Measurements from ENCODE around the gene XRCC1. TPM values are rescaled to one million over a fixed set of nuclear protein-coding genes. Genes with fewer than 3 reads are reported as not detected.

XRCC1 gene
- total RNA-seq, 6 experiments from 2014 or later = 5.5 to 8.4 (median 7.5) TPM

DNA sequence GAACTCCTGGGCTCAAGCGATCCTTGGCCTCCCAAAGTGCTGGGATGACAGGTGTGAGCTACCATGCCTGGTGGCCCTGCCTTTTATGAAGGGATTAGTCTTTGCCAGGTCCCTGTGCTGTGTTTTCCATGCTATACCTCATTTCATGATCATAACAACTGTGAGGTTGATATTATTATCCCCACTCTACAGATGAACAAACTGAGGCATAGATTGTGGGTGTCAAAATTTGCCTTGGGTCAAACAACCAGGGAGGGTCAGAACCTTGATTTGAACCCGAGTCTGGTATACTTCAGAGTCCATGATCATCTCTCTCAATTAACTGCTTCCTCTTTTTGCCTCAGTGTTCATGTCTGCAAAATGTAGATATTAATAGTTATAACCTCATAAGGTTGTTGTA lies 7.2 kb upstream of the XRCC1 start:
- intact Hi-C loops (cut with DNase I) = no loop called here
- Histone ChIP-seq H3K27me3 (no peaks in the 10 kb centered on the region), H3K27ac (no peak overlapping the region), H3K4me1 (peaks cover 0 to 12% (median 4%) of the 10 kb centered on the region in 4 donors), H3K9me3 (no peaks in the 10 kb centered on the region), H3K36me3 (no peaks in the 10 kb centered on the region), H3K4me3 (no peak overlapping the region)
- ATAC-seq (no peak), DNase-seq (no peak)
- no peak for TF ChIP-seq POLR2A (IDR thresholded peaks at IDR 0.05)
- TF ChIP-seq, protein P1, sequence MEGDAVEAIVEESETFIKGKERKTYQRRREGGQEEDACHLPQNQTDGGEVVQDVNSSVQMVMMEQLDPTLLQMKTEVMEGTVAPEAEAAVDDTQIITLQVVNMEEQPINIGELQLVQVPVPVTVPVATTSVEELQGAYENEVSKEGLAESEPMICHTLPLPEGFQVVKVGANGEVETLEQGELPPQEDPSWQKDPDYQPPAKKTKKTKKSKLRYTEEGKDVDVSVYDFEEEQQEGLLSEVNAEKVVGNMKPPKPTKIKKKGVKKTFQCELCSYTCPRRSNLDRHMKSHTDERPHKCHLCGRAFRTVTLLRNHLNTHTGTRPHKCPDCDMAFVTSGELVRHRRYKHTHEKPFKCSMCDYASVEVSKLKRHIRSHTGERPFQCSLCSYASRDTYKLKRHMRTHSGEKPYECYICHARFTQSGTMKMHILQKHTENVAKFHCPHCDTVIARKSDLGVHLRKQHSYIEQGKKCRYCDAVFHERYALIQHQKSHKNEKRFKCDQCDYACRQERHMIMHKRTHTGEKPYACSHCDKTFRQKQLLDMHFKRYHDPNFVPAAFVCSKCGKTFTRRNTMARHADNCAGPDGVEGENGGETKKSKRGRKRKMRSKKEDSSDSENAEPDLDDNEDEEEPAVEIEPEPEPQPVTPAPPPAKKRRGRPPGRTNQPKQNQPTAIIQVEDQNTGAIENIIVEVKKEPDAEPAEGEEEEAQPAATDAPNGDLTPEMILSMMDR (IDR thresholded peaks at IDR 0.05) = no peak
- 67% methylated on average over 1 of the region's 2 CpGs for WGBS (ENCODE audit: insufficient coverage, low coverage, low lambda C conversion rate, missing lambda C conversion rate)

GRCh38 chr19:43581467-43581866 lies 6.1 kb upstream of the XRCC1 start:
- H3K4me3 ChIP-seq = no peak overlapping the region

DNA sequence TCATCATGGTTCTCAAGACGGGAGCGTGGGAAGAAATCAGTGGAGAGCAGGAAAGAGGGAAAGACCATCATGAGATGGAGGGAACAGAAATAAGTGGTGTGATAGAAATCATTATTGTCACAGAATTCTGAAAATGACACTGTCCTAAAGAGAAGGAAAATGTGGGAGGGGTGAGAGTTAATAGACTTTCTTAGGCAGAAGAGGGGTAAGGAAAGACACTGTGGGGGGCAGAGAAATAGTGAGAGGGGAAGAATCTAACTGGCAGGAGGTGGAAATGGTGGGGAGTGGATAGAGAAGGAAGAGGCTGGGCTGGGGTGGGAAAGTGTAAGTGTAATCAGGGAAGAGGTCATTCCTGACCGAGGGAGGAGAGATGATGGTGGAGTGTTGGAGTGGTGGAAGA lies 3.5 kb upstream of the XRCC1 start:
- WGBS (ENCODE audit: insufficient coverage, low coverage, low lambda C conversion rate, missing lambda C conversion rate) = 91% methylated on average over 3 of the region's 3 CpGs
- DNase-seq (no peak), ATAC-seq (no peak)
- Histone ChIP-seq H3K9me3 (no peaks in the 10 kb centered on the region), H3K36me3 (no peaks in the 10 kb centered on the region), H3K27ac (no peak overlapping the region), H3K4me3 (no peak overlapping the region), H3K27me3 (no peaks in the 10 kb centered on the region), H3K4me1 (peaks cover 0 to 7% (median 2%) of the 10 kb centered on the region in 4 donors)
- intact Hi-C loops (cut with DNase I) = no loop called here
- TF ChIP-seq, protein P1 (IDR thresholded peaks at IDR 0.05) = no peak
- TF ChIP-seq POLR2A (IDR thresholded peaks at IDR 0.05) = no peak

More at GRCh38 chr19:43581467-43581866, 6.1 kb upstream of the XRCC1 start:
- Histone ChIP-seq H3K27ac (no peak overlapping the region), H3K9me3 (no peaks in the 10 kb centered on the region), H3K36me3 (no peaks in the 10 kb centered on the region), H3K27me3 (no peaks in the 10 kb centered on the region), H3K4me1 (peaks cover 0 to 12% (median 4%) of the 10 kb centered on the region in 4 donors)
- no peak for ATAC-seq
- 49% methylated on average over 6 of the region's 7 CpGs for WGBS (ENCODE audit: insufficient coverage, low coverage, low lambda C conversion rate, missing lambda C conversion rate)
- intact Hi-C loops (cut with DNase I) = no loop called here
- TF ChIP-seq, protein P1 (IDR thresholded peaks at IDR 0.05) = no peak
- TF ChIP-seq POLR2A (IDR thresholded peaks at IDR 0.05) = no peak
- DNase-seq = no peak

DNA sequence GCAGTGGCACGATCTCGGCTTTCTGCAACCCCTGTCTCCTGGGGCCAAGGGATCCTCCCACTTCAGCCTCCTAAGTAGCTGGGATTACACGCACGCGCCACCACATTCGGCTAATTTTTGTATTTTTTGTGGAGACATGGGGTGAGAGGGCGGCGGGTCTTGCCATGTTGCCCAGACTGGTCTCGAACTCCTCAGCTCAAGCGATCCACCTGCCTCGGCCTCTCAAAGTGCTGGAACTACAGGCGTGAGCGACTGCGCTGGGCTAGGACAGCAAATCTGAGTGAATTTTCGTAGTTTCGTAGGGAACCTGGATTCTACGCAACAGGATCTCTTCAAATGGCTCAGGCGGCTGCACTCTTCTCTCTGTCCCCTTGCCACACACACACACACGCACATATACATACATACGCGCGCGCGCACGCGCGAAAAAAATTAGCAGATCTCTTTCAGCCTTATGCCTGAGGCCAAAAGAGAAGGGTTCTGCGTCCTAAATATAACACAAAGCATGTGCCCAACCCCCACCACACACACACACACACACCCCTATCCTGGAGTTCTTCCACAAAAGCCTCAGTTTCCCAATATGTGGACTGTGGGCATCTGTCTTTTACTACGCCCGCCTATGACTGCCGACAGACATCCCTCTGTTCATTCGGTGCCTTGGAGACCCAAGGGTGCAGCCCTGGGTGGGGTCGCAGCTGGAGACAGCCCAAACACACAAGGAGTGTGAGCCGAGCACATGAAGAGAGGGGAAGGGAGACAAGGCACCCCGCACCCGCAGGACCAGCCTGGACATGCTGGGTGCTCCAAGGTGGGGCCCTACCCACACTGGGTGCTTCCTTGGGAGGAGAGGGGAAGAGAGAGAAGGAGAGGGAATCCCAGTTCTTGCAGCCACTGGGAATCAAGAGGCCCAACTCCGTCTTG lies 890 bp upstream of the XRCC1 start:
- Histone ChIP-seq H3K27me3 (no peaks in the 10 kb centered on the region), H3K27ac (peak overlapping the region in 1 of 3 donors; percentile 50), H3K4me3 (peak overlapping the region; percentile 18 to 77 (median 69)), H3K4me1 (peaks cover 0 to 7% (median 2%) of the 10 kb centered on the region in 4 donors), H3K9me3 (no peaks in the 10 kb centered on the region), H3K36me3 (no peaks in the 10 kb centered on the region)
- ATAC-seq = no peak
- DNase-seq = no peak
- WGBS (ENCODE audit: insufficient coverage, low coverage, low lambda C conversion rate, missing lambda C conversion rate) = 64% methylated on average over 18 of the region's 37 CpGs
- intact Hi-C loops (cut with DNase I) = no loop called here
- no peak for TF ChIP-seq POLR2A (IDR thresholded peaks at IDR 0.05)
- TF ChIP-seq, protein P1 (IDR thresholded peaks at IDR 0.05) = no peak

Data from right lobe of liver (tissue), 6 donors.